BJ (cell line): ENCODE measurements around the gene GHDC. TPM values are rescaled to one million over a fixed set of nuclear protein-coding genes. Genes with fewer than 3 reads are reported as not detected.

ENCODE experiments used
- CTCF ChIA-PET: fragments of 350-600 bp; formaldehyde crosslinking; extraction: SDS; loops from one replicate; lab custom pipeline; 2021; ENCODE audit warnings: antibody characterized with exemption, inconsistent platforms; lab: Yijun Ruan, JAX
- POLR2A ChIA-PET: fragments of 300-600 bp; sonication (Branson Sonifier 250); formaldehyde crosslinking; extraction: SDS; loops from one replicate; lab custom pipeline; 2021; ENCODE audit warnings: antibody characterized with exemption; lab: Charles Lee
- DNase-seq: peaks from one replicate; pipeline ENCODE4 v3.0.0-alpha.2; 2011; ENCODE audit warnings: low read depth
- H3K27me3 ChIP-seq: 2 replicates; pipeline ENCODE4 v1.6.0; 2011; ENCODE audit warnings: low read length; ENCODE audit not compliant: control insufficient read depth, insufficient read depth
- H3K36me3 ChIP-seq: 2 replicates; pipeline ENCODE4 v1.5.1; 2011; ENCODE audit warnings: low read length; ENCODE audit not compliant: control insufficient read depth, insufficient read depth
- H3K4me3 ChIP-seq: 2 replicates; pipeline ENCODE4 v1.5.1; 2011; ENCODE audit warnings: low read depth, mild to moderate bottlenecking, control low read depth, low read length
- polyA plus RNA-seq: library from polyadenylated mRNA; depleted of rRNA; stranded (reverse); fragments of >200 nt; gene quantifications from 2 replicates; pipeline ENCODE4 v1.2.3, GENCODE V29; 2011
- TF ChIP-seq, protein P1 (sequence below): IDR thresholded peaks from 2 replicates; pipeline ENCODE4 v1.5.1; 2011; ENCODE audit warnings: low read depth, mild to moderate bottlenecking, control low read depth, inconsistent platforms, low read length, moderate library complexity; ENCODE audit not compliant: insufficient read depth

Gene GHDC
- polyA plus RNA-seq, 1 experiment = 16.5 TPM

DNA sequence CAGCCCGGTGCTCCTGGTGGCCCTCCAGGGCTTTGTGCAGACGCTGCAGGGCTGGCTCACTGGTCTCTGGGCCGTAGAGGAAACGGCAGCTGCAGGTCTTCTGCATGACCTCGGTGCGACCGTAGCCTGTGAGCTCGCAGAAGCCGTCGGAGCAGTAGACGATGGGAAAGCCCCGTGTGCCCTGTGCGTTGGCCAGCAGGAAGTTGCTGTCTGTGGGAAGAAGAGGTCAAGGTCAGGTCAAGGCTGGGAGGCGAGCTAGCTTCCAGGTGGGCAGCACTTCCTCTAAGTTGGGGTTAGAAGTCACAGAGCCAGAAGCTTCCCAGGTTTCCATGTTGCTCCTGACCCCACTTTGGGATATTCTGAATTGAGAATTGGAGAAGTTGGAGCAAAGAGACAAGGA, 15.5 kb downstream of the GHDC start:
- no peaks in the 10 kb centered on the region for H3K36me3 ChIP-seq
- ChIA-PET POLR2A (no interaction called here), CTCF (interaction anchor here (1.4 to 1.5 kb wide), 2 partner anchors 9 to 44 kb away, joined by 3 read pairs; no protein-coding TSS in a partner anchor)
- H3K4me3 ChIP-seq = no peak overlapping the region
- TF ChIP-seq, protein P1, sequence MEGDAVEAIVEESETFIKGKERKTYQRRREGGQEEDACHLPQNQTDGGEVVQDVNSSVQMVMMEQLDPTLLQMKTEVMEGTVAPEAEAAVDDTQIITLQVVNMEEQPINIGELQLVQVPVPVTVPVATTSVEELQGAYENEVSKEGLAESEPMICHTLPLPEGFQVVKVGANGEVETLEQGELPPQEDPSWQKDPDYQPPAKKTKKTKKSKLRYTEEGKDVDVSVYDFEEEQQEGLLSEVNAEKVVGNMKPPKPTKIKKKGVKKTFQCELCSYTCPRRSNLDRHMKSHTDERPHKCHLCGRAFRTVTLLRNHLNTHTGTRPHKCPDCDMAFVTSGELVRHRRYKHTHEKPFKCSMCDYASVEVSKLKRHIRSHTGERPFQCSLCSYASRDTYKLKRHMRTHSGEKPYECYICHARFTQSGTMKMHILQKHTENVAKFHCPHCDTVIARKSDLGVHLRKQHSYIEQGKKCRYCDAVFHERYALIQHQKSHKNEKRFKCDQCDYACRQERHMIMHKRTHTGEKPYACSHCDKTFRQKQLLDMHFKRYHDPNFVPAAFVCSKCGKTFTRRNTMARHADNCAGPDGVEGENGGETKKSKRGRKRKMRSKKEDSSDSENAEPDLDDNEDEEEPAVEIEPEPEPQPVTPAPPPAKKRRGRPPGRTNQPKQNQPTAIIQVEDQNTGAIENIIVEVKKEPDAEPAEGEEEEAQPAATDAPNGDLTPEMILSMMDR = no peak
- H3K27me3 ChIP-seq = peaks cover 26% of the 10 kb centered on the region
- no peak for DNase-seq

- POLR2A ChIA-PET = no interaction called here
- CTCF ChIA-PET = no interaction called here
- TF ChIP-seq, protein P1 = no peak
- H3K4me3 ChIP-seq = no peak overlapping the region
- no peak for DNase-seq
- H3K27me3 ChIP-seq = peaks cover 30% of the 10 kb centered on the region
- H3K36me3 ChIP-seq = no peaks in the 10 kb centered on the region
Measured at GRCh38 chr17:42177684-42178083, 16.6 kb downstream of the GHDC start.

- Histone ChIP-seq H3K36me3 (no peaks in the 10 kb centered on the region), H3K4me3 (no peak overlapping the region), H3K27me3 (peaks cover 28% of the 10 kb centered on the region)
- POLR2A ChIA-PET = no interaction called here
- CTCF ChIA-PET = no interaction called here
- TF ChIP-seq, protein P1 = no peak
- DNase-seq = no peak
Measured at GRCh38 chr17:42174126-42174783, 20.0 kb downstream of the GHDC start.

DNA sequence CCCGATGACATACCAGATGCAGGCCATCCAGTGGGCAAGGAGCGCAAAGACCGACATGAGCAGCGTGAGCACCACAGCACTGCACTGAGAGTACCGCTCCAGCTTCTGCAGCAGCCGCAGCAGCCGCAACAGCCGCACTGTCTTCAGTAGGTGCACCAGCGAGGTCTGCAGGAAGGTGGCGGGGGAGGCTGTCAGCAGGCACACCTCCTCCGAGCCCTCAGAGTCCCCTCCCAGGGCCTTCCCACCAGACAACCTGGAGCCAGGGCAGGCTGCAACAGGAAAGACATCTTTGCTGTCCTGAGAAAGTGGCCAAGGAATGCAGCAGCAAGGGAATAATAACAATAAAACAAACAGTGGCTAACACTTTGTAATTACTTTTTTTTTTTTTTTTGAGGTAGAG, 22.5 kb downstream of the GHDC start:
- ChIA-PET POLR2A (no interaction called here), CTCF (interaction anchor here (0.6 to 1.3 kb wide), 4 partner anchors 10 to 136 kb away, joined by 3 to 4 read pairs (median 3); no protein-coding TSS in a partner anchor)
- DNase-seq = no peak
- TF ChIP-seq, protein P1 = no peak
- no peak overlapping the region for H3K4me3 ChIP-seq
- H3K36me3 ChIP-seq = no peaks in the 10 kb centered on the region
- H3K27me3 ChIP-seq = peaks cover 22% of the 10 kb centered on the region

DNA sequence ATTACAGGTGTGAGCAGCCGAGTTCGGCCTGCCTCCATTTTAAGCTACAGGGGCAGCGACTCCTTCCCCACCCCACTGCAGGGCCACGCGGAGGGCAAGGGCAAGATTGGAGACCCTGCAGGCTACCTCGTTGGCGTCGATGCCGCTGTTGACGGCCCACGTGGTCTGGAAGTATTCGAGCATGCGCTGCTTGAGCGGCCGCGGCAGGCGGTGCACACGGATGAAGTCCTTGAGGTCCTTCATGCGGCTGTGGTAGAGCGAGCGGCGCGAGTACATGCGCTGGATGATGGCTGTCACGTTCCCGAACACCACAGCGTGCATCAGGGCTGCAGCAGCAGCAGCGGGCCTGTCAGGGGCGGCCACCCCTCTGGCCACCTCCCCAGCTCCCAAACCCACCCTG, 24.9 kb downstream of the GHDC start:
- Histone ChIP-seq H3K36me3 (no peaks in the 10 kb centered on the region), H3K27me3 (peaks cover 20% of the 10 kb centered on the region), H3K4me3 (no peak overlapping the region)
- CTCF ChIA-PET = no interaction called here
- DNase-seq = no peak
- TF ChIP-seq, protein P1 = no peak
- POLR2A ChIA-PET = no interaction called here
